HL-60/S4 treated with retinoic acid at 250 ng/mL for 4 days and 3 days (cell line): ENCODE results near the gene KNSTRN.

Source experiments
- in situ Hi-C: fragments of 300-500 bp; cut with MboI; formaldehyde crosslinking; loops from 2 replicates; pipeline ENCODE4 v1.7.0; 2022; ENCODE audit warnings: low sequenced_read_pairs

The KNSTRN gene, protein sequence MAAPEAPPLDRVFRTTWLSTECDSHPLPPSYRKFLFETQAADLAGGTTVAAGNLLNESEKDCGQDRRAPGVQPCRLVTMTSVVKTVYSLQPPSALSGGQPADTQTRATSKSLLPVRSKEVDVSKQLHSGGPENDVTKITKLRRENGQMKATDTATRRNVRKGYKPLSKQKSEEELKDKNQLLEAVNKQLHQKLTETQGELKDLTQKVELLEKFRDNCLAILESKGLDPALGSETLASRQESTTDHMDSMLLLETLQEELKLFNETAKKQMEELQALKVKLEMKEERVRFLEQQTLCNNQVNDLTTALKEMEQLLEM

DNA sequence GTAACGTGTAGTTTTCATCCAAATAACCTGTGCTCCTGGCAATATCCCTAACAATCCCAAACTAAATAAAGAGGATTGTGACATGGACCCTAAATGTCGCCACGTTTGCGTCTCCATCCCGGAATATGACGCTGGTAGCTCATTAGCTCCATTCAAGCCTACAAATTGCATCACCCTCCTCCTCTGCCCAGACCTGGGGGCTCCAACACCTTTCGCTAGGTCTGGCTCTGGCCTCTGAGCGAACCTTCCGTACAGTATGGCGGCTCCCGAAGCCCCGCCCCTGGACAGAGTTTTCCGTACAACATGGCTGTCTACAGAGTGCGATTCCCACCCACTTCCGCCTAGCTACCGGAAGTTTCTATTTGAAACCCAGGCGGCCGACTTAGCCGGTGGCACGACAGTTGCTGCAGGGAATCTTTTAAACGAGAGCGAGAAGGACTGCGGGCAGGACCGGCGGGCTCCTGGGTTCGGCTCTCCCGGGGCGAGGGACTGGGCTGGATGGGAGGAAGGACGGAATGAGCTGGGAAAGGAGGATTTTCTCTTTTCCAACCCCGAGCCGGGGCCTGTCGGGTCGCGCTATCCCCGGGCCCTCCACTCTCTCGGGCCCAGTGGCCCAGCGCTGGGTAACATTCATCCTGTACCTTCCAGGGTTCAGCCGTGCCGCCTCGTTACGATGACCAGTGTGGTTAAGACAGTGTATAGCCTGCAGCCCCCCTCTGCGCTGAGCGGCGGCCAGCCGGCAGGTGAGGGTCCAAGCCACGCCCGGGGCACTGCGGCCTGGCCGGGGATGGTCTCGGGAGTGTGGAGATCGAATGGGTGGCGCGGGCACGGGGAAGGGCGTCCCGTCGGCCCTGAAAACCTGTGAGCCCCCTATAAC lies at the start of gene KNSTRN:
Gene KNSTRN, plus strand, starts transcription at position 142 of the 877 bp plus-strand sequence. Its CDS starts 115 bp downstream, at position 257.
- in situ Hi-C loops = no loop called here

DNA sequence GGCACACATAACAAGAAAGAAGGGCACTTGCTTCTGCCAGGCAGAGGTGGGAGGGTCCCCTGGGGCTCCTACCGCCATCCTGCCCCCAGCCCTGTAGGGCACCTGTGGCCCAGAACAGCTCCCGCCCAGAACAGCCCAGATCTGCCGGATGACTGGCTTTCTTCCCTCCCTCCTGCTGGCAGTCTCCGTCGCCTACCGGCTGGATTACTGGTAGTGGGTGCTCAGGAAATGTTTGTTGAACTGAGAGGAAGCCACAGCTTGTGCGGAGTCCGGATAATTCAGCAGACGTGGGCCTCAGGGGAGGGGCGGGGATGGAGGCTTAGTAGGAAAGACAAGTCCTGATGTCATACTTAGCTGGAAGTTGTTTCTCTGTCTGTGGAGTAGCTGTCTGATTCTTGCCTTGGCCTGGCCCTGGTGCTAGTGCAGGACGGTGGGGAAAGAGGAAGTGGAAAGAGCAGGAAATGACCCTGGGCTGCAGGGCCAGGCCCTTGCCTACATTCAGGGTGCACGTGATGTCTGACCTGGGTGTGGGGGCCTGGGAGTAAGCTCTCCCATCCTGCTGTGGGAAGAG lies 48.5 kb upstream of the KNSTRN start:
- in situ Hi-C loops = no loop called here

DNA sequence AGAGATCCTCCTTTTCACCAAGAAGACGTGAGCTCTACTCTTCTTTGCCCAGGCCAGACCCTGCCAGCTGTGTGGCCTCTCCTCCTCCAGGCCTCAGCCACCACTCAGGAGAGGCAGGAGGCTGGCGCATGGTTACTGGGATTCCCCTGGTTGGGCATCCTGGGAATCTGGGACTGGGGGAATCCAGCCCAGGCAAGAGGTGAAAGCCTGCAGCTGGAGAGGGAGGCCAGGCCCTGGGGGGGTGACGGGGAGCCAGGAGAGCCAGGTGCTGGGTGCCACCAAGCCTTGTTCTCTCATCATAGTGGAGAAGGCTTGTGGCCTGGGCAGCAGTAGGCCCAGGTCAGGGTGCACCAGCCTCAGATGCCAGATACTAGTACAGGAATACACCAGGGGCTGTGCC lies 48.0 kb upstream of the KNSTRN start:
- in situ Hi-C loops = no loop called here

DNA sequence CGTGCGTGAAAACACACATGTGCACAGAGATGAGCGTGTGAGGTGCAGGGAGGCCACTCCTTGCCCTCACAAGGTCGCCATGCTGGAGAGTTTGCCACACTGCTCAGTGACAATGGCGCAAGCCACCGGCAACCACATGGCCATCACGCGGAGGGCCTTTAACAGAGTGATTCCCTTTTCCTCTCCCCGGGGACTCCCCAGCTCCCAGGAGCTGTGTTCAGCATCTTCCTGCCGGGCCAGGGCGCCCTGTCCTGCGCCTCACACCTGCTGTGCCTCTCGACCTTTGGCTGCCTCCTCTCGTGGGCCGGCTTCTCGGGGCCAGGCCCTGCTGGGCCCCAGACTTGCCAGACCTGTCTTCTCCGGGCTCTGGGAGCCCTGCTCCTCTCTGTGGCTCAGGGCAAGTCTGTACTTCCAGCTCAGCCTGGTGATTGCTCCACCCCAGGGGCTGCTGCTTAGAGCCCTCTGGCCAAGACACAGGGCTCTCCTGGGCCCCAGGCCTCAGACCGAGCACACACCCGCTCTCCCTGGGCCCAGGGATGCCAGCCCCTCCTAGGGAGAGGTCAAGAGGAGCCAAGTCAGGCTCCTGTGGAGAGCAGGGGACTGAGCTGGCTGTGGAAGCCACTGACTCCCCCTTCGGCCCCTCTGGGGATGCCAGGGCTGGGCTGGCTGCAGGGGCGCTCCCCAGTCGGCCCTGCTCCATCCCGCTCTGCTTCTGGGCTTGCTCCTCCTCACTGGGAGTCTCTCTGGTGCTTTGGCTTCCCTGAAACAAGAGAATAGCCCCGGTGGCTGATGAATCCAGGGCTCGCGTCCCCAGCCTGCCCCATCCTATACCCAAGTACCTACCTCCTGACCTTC lies 47.4 kb upstream of the KNSTRN start:
- in situ Hi-C loops = no loop called here

DNA sequence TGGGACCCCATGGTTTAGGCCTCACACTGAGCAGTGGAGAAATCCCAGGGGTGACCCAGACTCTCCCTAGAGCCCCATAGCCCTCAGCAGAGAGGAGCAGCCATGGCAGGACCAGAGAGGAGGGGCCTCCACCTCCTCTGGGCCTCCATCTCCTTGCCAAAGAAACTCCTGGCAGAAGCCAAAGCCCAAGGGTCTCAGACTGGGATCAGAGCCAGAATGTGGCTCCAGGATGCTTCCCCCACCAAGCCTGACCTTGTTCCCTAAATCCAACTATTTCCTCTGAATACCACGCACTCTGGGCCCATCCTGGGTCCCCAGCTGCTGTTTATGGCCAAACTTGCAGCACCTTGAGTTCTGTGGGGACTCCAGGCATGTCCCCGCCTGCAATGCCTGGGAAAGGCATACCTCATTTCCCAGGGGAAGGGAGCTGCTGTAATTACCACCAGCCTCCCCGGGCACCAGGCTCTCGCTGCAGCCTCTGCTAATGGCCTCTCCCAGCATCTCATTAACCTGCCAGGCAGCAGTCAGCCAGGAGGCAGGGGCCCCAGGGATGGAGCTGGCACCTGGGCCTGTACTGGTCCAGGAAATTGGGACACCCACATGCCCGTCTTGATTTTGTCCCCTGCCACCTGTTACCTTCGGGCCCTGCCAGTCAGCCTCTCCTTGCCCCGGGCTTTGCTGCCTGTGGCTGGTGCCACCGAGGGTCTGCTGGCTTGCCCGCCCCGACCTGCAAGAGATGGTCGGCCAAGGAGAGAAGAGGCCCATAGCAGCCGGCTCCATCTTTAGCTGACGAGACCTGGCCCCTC lies 46.4 kb upstream of the KNSTRN start:
- in situ Hi-C loops = no loop called here

DNA sequence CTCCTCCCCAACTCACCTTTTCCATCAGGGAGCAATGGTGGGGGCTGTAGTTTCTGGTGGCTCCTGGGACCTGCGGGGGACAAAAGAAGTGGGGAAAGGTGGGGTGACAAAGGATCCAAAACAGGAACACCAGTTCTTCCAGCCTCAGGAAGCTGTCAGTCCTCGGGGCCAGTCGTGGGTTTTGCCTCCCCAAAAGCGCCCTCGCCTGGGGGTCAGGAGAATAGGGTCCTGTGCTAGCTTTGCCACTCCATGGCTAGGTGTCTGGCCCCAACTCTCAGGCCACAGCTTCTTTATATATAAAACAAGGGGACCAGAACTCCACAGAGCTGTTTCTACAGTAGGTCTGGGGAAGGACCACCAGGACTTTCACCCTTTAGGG lies 45.8 kb upstream of the KNSTRN start:
- in situ Hi-C loops = no loop called here

DNA sequence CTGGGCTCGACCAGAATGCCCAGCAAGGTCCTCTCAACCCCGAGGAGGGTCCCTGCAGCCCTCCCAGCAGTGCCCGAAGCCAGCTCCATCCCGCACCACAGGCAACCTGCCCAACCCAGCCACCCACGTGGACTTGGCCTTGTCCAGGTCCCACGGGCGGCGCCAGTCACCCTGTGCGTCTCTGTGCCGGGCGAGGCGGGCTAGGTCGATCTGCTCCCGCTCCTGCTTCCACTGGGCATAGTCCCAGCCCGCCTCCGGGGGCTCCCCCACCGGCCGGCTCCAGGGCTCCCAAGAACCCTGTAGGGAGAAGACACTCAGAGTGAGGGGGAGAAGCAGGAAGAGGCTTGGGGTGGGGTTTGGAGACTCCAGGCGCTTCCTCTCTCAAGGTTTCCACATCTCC lies 44.9 kb upstream of the KNSTRN start:
- in situ Hi-C loops = no loop called here

DNA sequence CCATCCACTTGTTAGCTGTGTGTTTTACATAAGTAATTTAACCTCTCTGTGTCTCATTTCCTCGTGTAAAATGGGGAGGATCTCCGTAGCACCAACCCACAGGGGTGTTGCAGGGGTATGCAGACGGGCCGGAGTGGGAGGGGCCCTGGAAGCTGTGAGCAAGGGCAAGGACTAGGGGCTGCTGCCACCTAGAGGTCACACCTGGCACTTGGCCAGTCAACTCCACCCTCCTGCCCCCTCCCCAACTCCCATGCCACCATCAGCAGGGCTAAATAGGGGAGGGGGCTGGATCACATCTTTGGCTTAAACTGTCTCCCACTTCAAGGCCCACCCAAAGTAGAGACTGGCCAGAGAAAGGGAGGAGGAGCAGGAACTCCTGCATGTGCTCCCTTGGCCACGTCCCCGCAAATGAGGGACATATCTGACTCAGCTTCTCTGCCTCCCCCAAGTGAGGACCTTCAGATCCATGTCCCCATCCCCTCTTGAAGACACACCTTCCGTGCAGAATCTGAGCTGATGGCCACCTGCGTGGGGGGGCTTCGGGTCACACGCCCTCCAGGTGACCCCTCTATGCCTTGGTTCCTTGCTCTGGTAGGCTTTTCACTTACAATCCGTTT lies 44.4 kb upstream of the KNSTRN start:
- in situ Hi-C loops = no loop called here

DNA sequence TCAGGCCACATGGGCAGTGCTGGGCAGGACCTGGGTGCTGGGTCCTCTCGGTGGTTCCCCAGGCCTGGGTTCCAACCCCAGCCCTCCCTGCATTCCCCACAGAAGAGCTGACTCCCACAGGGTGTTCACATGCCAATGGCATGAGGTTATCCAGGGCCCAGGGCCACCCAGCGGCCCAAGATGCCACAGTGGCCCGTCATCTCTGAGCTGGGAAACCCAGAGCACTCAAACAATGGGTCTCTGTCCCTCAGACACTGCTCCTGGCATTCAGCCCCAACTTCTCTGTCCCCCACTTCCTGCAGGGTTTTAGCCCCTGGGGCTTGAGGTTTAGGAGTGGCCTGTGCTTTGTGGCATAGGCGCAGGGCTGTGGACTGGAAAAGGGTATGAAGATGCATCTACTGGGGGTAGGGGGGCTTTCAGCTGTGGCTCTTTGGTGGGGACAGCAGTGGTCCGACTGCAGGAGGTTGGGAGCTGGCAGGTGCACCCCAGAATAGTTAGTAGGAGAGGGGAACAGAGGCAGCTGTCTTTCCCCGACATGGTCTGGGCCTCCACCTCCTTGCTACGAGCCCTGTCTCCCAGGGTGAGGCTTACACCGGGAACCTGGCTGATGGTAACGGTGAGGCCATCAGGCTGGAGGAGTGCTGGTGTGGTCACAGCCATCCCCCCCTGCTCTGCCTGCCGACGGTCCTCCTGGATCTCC lies 43.5 kb upstream of the KNSTRN start:
- in situ Hi-C loops = no loop called here

DNA sequence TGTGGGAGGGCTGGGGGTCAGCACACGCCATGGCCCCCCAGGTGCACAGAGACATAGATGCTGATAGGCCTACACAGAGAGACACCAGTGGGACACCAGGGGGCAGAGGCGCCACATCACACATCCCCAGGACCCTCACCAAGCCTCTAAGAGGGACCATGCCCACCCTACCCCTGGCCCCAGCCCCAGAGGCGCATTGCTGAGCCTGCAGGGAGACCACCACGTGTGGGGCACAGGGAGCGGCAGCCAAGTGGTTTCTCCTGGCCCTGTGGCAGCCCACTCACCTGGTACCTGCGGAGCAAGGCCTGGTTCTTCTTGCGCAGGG lies 42.9 kb upstream of the KNSTRN start:
- in situ Hi-C loops = no loop called here

DNA sequence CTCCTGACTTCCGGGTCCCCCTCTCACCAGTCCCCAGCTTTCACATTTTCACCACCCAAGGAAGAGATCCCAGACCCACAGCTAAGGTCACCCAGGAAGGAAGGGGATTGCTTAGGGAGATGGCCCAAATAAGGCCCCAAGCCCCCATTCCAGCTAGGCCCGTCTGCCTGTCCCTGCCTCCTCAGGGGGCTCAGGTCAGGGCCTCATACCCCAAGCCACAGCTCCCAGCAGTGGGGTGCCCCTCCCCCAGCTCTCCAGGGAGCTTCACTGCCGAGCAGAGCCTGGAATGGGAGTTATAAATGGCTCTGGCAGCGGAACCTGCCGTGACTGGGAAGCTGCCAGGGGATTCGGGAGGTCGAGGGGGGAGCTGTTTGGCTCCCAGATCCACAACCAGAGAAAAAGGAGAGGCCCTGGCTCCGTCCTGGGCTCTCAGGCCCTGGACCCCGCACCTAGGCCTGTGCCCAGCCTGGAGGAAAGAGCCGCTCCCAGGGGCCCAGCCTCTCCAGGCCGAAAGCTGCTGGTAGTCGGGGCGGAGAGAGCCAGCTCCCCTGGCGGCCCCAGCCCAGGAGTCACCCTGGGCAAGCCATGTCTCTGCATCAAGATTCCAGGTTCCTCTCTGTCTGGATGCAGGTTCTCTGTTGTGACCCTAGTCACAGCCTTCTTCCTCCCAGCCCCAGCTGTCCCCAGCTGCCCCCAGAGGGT lies 42.3 kb upstream of the KNSTRN start:
- in situ Hi-C loops = no loop called here

DNA sequence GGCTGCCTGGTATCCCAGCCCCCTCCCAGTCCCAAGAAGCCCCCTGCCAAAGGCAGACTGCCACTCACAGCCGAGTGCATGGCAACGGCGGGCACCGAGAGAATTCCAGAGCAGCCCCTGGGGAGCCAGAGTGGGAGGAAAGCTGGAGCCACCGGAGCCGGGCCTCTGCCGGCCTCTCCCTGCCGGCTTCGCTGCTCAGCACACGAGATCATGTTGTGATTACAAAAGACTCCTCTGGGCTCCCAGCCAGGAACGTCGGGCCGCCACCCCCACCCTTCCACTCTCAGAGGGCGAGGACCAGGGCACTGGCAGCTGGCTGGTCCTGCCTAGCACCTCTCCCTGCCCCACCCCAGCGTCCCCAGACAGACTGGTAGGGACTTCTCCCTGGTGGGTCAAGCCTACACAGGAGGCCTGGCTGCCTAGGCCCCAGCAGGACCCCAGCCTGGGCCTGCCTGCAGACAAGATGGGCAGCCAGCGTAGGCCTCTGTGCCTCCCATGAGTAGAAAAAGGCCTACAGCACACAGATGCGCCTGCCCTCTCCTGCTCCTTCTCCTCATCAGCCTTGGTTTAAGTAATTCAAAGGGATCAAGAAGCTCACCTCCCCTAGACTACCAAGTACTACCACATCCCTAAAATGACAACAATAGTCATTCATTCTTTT lies 41.7 kb upstream of the KNSTRN start, which contains the start of gene CCDC9B:
Gene CCDC9B, minus strand, starts transcription at position 200 of the 661 bp plus-strand sequence. Its CDS starts 120 bp downstream, at position 80.
- in situ Hi-C loops = no loop called here

DNA sequence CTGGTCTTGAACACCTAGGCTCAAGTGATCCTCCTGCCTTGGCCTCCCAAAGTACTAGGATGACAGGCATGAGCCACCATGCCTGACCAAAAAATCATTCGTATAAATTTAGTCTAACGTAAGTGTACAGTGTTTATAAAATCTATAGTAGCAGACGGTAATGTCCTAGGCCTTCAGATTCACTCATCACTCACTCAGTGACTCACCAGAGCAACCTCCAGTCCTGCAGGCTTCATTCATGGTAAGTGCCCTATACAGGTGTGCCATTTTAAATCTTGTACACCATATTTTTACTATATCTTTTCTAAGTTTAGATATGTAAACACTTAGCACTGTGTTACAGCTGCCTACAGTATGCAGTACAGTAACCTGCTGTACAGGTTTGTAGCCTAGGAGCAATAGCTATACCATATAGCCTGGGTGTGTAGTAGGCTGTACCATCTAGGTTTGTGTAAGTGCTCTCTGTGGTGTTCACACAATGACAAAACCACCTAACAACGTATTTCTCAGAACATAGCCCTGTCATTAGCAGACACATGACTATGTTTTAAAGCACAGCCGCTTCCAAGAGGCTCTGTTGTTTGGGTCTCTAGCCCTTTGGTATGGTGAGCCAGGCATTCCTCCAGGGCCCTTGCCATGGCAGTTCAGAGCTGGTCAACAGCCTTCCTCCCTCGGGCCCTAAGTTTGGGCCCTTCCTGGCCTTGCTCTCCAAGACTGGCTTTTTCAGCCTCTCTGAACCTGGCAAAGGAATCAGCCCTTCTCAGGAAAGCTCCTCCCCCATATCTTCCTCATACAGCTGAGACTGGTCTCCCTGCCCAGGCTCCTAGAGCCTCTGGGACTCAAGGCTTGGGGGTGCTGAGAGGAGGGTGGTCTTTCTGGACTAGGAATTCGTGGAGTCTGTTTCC lies 39.9 kb upstream of the KNSTRN start:
- in situ Hi-C loops = no loop called here

DNA sequence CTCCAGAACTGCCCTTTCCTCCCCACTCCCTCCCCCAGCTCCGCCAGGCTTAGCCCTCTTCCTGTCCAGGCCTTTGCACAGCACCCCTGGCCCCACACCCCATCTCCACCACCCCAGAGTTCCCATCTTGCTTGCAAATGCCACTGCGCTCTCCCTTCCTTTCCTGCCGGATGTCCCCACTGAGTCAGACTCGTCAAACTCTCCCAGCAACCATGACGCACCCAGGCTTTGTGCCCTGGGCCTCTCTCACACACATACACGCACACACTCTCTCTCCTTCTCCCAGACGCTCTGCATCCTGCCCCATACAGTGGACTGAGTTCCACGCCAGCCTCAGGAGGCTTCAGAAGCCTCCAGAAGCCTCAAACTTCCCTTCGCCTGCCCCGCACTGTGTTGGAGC lies 39.0 kb upstream of the KNSTRN start:
- in situ Hi-C loops = no loop called here

DNA sequence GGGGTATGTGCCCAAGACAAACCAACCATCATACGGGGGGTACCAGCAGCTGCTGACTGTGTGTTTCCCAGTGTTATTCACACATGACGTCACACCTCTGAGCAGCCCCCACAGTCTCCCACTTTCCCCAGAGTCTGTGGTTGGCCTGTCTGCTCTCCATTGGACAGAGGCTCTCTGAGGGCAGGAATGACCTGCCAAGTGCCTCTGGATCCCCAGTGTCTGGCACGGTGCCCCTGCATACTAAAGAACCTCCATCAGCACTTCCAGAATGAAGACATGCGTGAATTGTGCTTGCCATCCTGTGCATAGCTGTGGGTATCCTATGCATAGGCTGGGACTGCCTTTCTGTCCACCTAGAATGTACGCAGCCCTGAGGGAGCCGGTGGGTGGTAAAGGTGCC lies 38.3 kb upstream of the KNSTRN start:
- in situ Hi-C loops = no loop called here

DNA sequence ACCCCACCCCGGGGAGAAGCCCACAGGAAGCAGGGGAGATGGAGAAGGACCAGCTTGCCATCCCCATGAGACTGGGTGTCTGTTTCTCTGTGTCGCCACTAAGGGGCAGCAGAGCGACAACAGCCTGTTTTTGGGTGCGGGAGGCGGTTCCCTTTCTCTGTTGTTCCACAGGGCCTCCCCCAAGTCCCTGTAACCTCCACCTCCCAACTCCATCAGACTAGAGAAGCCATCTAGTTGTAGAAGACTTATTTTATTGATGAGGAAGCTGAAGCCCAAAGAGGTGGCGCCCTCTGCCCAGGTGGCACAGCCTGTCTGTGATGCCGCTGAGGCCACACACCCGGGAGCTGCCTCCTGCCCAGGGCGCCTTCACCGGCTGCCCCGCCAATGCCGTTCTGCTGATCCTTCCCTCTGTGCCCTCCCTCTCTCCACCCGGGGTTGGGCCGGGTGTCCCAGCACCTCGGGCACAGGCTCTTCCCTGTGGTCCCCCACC lies 37.8 kb upstream of the KNSTRN start:
- in situ Hi-C loops = no loop called here
